Stomach (tissue), 9 donors: ENCODE results near the gene E4F1. TPM values are rescaled to one million over a fixed set of nuclear protein-coding genes. Genes with fewer than 3 reads are reported as not detected.
"Not testable (repeated sequence)": the region's sequence is repeated elsewhere in the genome, so short reads cannot be mapped to it uniquely, and the experiment has no call there.

Source experiments
- DNase-seq, 2 donors: peaks; one replicate each; pipeline versions ENCODE4 v3.0.0 to v3.0.0-alpha.2; 2013 to 2019
- H3K27ac ChIP-seq, 5 donors: fragments of 200-600 bp in 4 of 5; sonication (generic) in 4 of 5; one replicate each; pipeline ENCODE4 v1.5.1; 2013 to 2019; ENCODE audit warnings: mild to moderate bottlenecking in 1 of 5, moderate library complexity in 1 of 5
- H3K27me3 ChIP-seq, 3 donors: fragments of 200-600 bp; sonication (generic); one replicate each; pipeline ENCODE4 v1.5.1; 2017 to 2019; ENCODE audit warnings: mixed run types in 1 of 3
- H3K36me3 ChIP-seq, 4 donors: fragments of 200-600 bp; sonication (generic); 1 replicate in 3 of 4; 2 replicates in 1 of 4; pipeline ENCODE4 v1.5.1; 2016 to 2019
- H3K4me1 ChIP-seq, 4 donors: fragments of 200-600 bp; sonication (generic); one replicate each; pipeline ENCODE4 v1.5.1; 2016 to 2019
- H3K4me3 ChIP-seq, 4 donors: fragments of 200-600 bp; sonication (generic) in 3 of 4; one replicate each; pipeline ENCODE4 v1.5.1; 2016 to 2019; ENCODE audit warnings: mild to moderate bottlenecking in 1 of 4
- H3K9me3 ChIP-seq, 4 donors: fragments of 200-600 bp; sonication (generic); one replicate each; pipeline ENCODE4 v1.5.1; 2016 to 2019
- CTCF ChIP-seq, 7 experiments: fragments of 450-650 bp in 4 of 7; fragments of 200-600 bp in 3 of 7; sonication (generic) in 3 of 7; IDR thresholded peaks; one replicate each; pipeline ENCODE4 v1.5.1; 2016 to 2019; ENCODE audit warnings: antibody characterized with exemption in 7 of 7, control low read depth in 2 of 7, mild to moderate bottlenecking in 1 of 7
- EP300 ChIP-seq: sonication (generic); formaldehyde crosslinking; IDR thresholded peaks from one replicate; pipeline ENCODE4 v1.6.1; 2017; ENCODE audit warnings: antibody characterized with exemption
- POLR2A ChIP-seq, 4 donors: fragments of 450-650 bp; IDR thresholded peaks; one replicate each; pipeline ENCODE4 v1.6.1; 2016; ENCODE audit warnings: antibody characterized with exemption in 4 of 4, control low read depth in 2 of 4, mild to moderate bottlenecking in 1 of 4, moderate library complexity in 1 of 4
- POLR2AphosphoS5 ChIP-seq, 3 donors: sonication (generic); formaldehyde crosslinking; IDR thresholded peaks; one replicate each; pipeline ENCODE4 v1.6.1; 2016; ENCODE audit warnings: antibody characterized with exemption in 3 of 3
- WGBS, 5 donors: extraction: QIAGEN DNeasy Blood & Tissue Kit in 3 of 5; methylation state at CpG; one replicate each; pipeline versions ENCODE4 v1.1.5 to v1.1.7; 2013 to 2018; 5-methylcytosine and 5-hydroxymethylcytosine counted together
- intact Hi-C: fragments of 100-400 bp; cut with DNase I; formaldehyde crosslinking; loops from one replicate; pipeline ENCODE4 v1.15.1; 2023; ENCODE audit warnings: low total_unique reads
- polyA plus RNA-seq, 3 donors: library from polyadenylated mRNA; stranded (reverse); fragments of 200-250 nt; gene quantifications; one replicate each; pipeline ENCODE4 v1.2.3, GENCODE V29; 2013
- total RNA-seq, 5 donors: library from RNA; depleted of rRNA; stranded (reverse); fragments of >200 nt; gene quantifications; one replicate each; pipeline versions ENCODE4 v1.1.0 to v1.2.3, GENCODE V29; 2014 to 2016
- donor health status: healthy with polysubstance abuse.
- donor health status: Bipolar disorder and iron deficiency.
- donor health status: healthy.

Gene E4F1
- total and polyA plus RNA-seq, 8 donors = 12.7 to 114 (median 35.6) TPM

- intact Hi-C loops = loop anchor here (10.0 kb wide), 1 partner anchor 48 kb away; the partner anchor contains the start of gene MLST8
- TF ChIP-seq CTCF (IDR thresholded peaks at IDR 0.05) = no peak
- no peak for TF ChIP-seq POLR2A (IDR thresholded peaks at IDR 0.05)
- TF ChIP-seq POLR2AphosphoS5 (IDR thresholded peaks at IDR 0.05) = no peak
Measured at GRCh38 chr16:2252806-2253148, 29.4 kb downstream of the E4F1 start.

GRCh38 chr16:2253293-2253692 is 29.9 kb downstream of the E4F1 start:
- Histone ChIP-seq H3K27ac (no peak overlapping the region), H3K9me3 (no peaks in the 10 kb centered on the region), H3K27me3 (no peaks in the 10 kb centered on the region), H3K4me3 (no peak overlapping the region), H3K36me3 (peaks cover 55 to 64% (median 59%) of the 10 kb centered on the region in 4 donors), H3K4me1 (peaks cover 15 to 36% (median 28%) of the 10 kb centered on the region in 4 donors)
- 82 to 89% (median 88%) methylated on average over 11 of the region's 11 CpGs for WGBS, 5 donors
- intact Hi-C loops = loop anchor here (10.0 kb wide), 1 partner anchor 48 kb away; the partner anchor contains the start of gene MLST8
- TF ChIP-seq POLR2AphosphoS5 (IDR thresholded peaks at IDR 0.05) (no peak), POLR2A (IDR thresholded peaks at IDR 0.05) (no peak), CTCF (IDR thresholded peaks at IDR 0.05) (no peak), EP300 (no peak)
- no peak for DNase-seq

More at GRCh38 chr16:2252806-2253148, 29.4 kb downstream of the E4F1 start:
- Histone ChIP-seq H3K27me3 (no peaks in the 10 kb centered on the region), H3K36me3 (peaks cover 50 to 58% (median 54%) of the 10 kb centered on the region in 4 donors), H3K27ac (peak overlapping the region in 1 of 5 donors; percentile 93), H3K4me3 (no peak overlapping the region), H3K4me1 (peaks cover 15 to 36% (median 29%) of the 10 kb centered on the region in 4 donors), H3K9me3 (no peaks in the 10 kb centered on the region)
- WGBS, 5 donors = 91 to 93% (median 91%) methylated on average over 7 of the region's 7 CpGs
- no peak for DNase-seq

- TF ChIP-seq POLR2AphosphoS5 (IDR thresholded peaks at IDR 0.05) (no peak), CTCF (IDR thresholded peaks at IDR 0.05) (no peak), EP300 (no peak), POLR2A (IDR thresholded peaks at IDR 0.05) (no peak)
- Histone ChIP-seq H3K27me3 (no peaks in the 10 kb centered on the region), H3K27ac (no peak overlapping the region), H3K9me3 (no peaks in the 10 kb centered on the region), H3K4me1 (peaks cover 6 to 13% (median 11%) of the 10 kb centered on the region in 4 donors), H3K4me3 (no peak overlapping the region), H3K36me3 (peaks cover 80 to 93% (median 92%) of the 10 kb centered on the region in 4 donors)
- 86 to 89% (median 88%) methylated on average over 12 of the region's 12 CpGs for WGBS, 5 donors
- no peak for DNase-seq
- intact Hi-C loops = loop anchor here (10.0 kb wide), 1 partner anchor 52 kb away; the partner anchor contains the start of gene MLST8
Measured at GRCh38 chr16:2256531-2257140, 33.2 kb downstream of the E4F1 start.

- WGBS, 5 donors = 90 to 95% (median 91%) methylated on average over 6 of the region's 6 CpGs
- peaks cover 0 to 3% (median 0%) of the 10 kb centered on the region in 4 donors for H3K4me1 ChIP-seq
- intact Hi-C loops = loop anchor here (10.0 kb wide), 1 partner anchor 53 kb away; the partner anchor contains the start of gene MLST8
- DNase-seq = no peak
- no peak overlapping the region for H3K27ac ChIP-seq
- H3K36me3 ChIP-seq = peaks cover 89 to 100% (median 100%) of the 10 kb centered on the region in 4 donors
- H3K4me3 ChIP-seq = no peak overlapping the region
- TF ChIP-seq POLR2A (IDR thresholded peaks at IDR 0.05) (no peak), POLR2AphosphoS5 (IDR thresholded peaks at IDR 0.05) (no peak), CTCF (IDR thresholded peaks at IDR 0.05) (no peak), EP300 (no peak)
- H3K9me3 ChIP-seq = no peaks in the 10 kb centered on the region
- H3K27me3 ChIP-seq = no peaks in the 10 kb centered on the region
Measured at GRCh38 chr16:2257726-2258125, 34.3 kb downstream of the E4F1 start.

- H3K36me3 ChIP-seq = peaks cover 90 to 100% (median 100%) of the 10 kb centered on the region in 4 donors
Measured at GRCh38 chr16:2258530-2258929, 35.1 kb downstream of the E4F1 start.

More at GRCh38 chr16:2258530-2258929, 35.1 kb downstream of the E4F1 start:
- intact Hi-C loops = loop anchor here (10.0 kb wide), 1 partner anchor 54 kb away; the partner anchor contains the start of gene MLST8
- not testable (repeated sequence) for H3K4me1 ChIP-seq, H3K4me3 ChIP-seq, H3K9me3 ChIP-seq, H3K27me3 ChIP-seq, H3K27ac ChIP-seq, DNase-seq
- 92 to 100% (median 94%) methylated on average over 7 of the region's 7 CpGs for whole genome bisulfite sequencing, 5 donors
